Measurements from ENCODE around the gene PHIP. TPM values are rescaled to one million over a fixed set of nuclear protein-coding genes. Genes with fewer than 3 reads are reported as not detected.

Gene PHIP
- total and polyA plus RNA-seq, 2 of the 8 experiments (the other 6 are each of a cell fraction or from before 2014, with no cell fraction given) = 7.3 to 56.2 TPM

- no peaks in the 10 kb centered on the region for H3K79me2 ChIP-seq (ENCODE audit: control insufficient read depth in 1 of 2, insufficient read depth in 2 of 2, low read length in 2 of 2)
- no peaks in the 10 kb centered on the region for H3K23me2 ChIP-seq (ENCODE audit: low read depth, low read length)
- no peak overlapping the region for H3K56ac ChIP-seq (replicated peaks; ENCODE audit: insufficient read length, low read depth, low read length)
- H3K4me2 ChIP-seq (ENCODE audit: insufficient read depth in 1 of 2, low read depth in 2 of 2, low read length in 2 of 2) = no peak overlapping the region
- no peak overlapping the region for H2BK20ac ChIP-seq (ENCODE audit: low read length)
- no peak overlapping the region for H3K4me3 ChIP-seq (ENCODE audit: extremely low read depth in 1 of 4, insufficient read depth in 2 of 4, low read depth in 3 of 4, low read length in 4 of 4)
- H4K5ac ChIP-seq (ENCODE audit: insufficient read length, low read depth, low read length) = no peak overlapping the region
- H2BK5ac ChIP-seq (ENCODE audit: low read depth, low read length) = no peak overlapping the region
- no peak overlapping the region for H3K23ac ChIP-seq (ENCODE audit: insufficient read length)
- FAIRE-seq (no peak), DNase-seq (ENCODE audit: low read depth in 1 of 2, low spot score in 2 of 2) (no peak)
- H3K9ac ChIP-seq (replicated peaks in 1 of 4; ENCODE audit: extremely low read depth in 1 of 4, low read depth in 3 of 4, low read length in 3 of 4) = no peak overlapping the region
- no peak overlapping the region for H2AFZ ChIP-seq (ENCODE audit: low read length)
- peaks cover 0 to 5% of the 10 kb centered on the region in 2 experiments; a peak in 1 of 4 replicates for H3K9me3 ChIP-seq (ENCODE audit: insufficient read depth in 2 of 2, low read depth in 1 of 2, low read length in 1 of 2)
- H4K91ac ChIP-seq (replicated peaks; ENCODE audit: insufficient read length, low read length) = no peak overlapping the region
- no peak for TF ChIP-seq MAFK (IDR thresholded peaks at IDR 0.05; ENCODE audit: low read depth, low read length)
- TF ChIP-seq SRF (IDR thresholded peaks at IDR 0.05; ENCODE audit: low read depth, low read length) = no peak
- H2BK12ac ChIP-seq (ENCODE audit: low read depth, low read length) = no peak overlapping the region
- H3K4me1 ChIP-seq (replicated peaks in 1 of 4; ENCODE audit: control insufficient read depth in 3 of 4, insufficient read depth in 4 of 4, low read length in 3 of 4) = no peaks in the 10 kb centered on the region
- no peak overlapping the region for H2BK120ac ChIP-seq (replicated peaks; ENCODE audit: low read depth, low read length)
- peaks cover 16 to 89% (median 56%) of the 10 kb centered on the region in 4 experiments; a peak in 7 of 8 replicates for H3K36me3 ChIP-seq (ENCODE audit: control insufficient read depth in 2 of 4, insufficient read depth in 4 of 4, low read length in 3 of 4)
- no peak overlapping the region for H3K4ac ChIP-seq (replicated peaks; ENCODE audit: insufficient read length, low read depth, low read length)
- no peak overlapping the region for H3K14ac ChIP-seq (ENCODE audit: insufficient read length)
- WGBS, 2 experiments (ENCODE audit: extremely low coverage in 1 of 2, insufficient coverage in 1 of 2, insufficient read length in 1 of 2, insufficient replicate concordance in 2 of 2, low coverage in 1 of 2, low lambda C conversion rate in 2 of 2, missing lambda C conversion rate in 1 of 2) = 91% methylated on average over 3 of the region's 3 CpGs; no CpG with 5 or more reads in 1 of the 2 experiments
- CTCF ChIA-PET (ENCODE audit: partially characterized antibody) = interaction anchor here (0.6 kb wide), 1 partner anchor 596 kb away, joined by 3 read pairs; no protein-coding TSS in a partner anchor
- H4K8ac ChIP-seq (ENCODE audit: extremely low read depth, insufficient read depth, low read length) = no peak overlapping the region
- H3K18ac ChIP-seq (ENCODE audit: extremely low read depth, low read length) = no peak overlapping the region
- no peak overlapping the region for H3K27ac ChIP-seq (ENCODE audit: low read depth, low read length)
- no peaks in the 10 kb centered on the region for H3K27me3 ChIP-seq (replicated peaks in 1 of 4; ENCODE audit: control insufficient read depth in 3 of 4, extremely low read depth in 1 of 4, insufficient read depth in 3 of 4, low read length in 3 of 4)
- peaks cover 1 to 3% of the 10 kb centered on the region in 2 experiments for H4K20me1 ChIP-seq (replicated peaks in 1 of 2; ENCODE audit: control insufficient read depth in 1 of 2, insufficient read depth in 2 of 2, low read length in 2 of 2)
- no peak overlapping the region for H2AK5ac ChIP-seq (ENCODE audit: low read depth, low read length)
- POLR2A ChIA-PET (ENCODE audit: partially characterized antibody) = interaction anchor here (1.1 kb wide), 1 partner anchor 11 kb away, joined by 4 read pairs; no protein-coding TSS in a partner anchor
- H2BK15ac ChIP-seq (ENCODE audit: low read length) = no peak overlapping the region
- H3K79me1 ChIP-seq (ENCODE audit: low read depth, low read length) = no peaks in the 10 kb centered on the region
Observed at GRCh38 chr6:78967191-78967590, 110.9 kb downstream of the PHIP start.

Measured in H1 (cell line).